ENCODE results near the gene DUSP14. TPM values are rescaled to one million over a fixed set of nuclear protein-coding genes. Genes with fewer than 3 reads are reported as not detected.
A peak's percentile ranks its signal among the peaks of the same experiment; 100 is the strongest.
"Not testable (repeated sequence)": the region's sequence is repeated elsewhere in the genome, so short reads cannot be mapped to it uniquely, and the experiment has no call there.

DUSP14 gene
- polyA plus RNA-seq (ENCODE audit: low read depth in 6 of 6): 1 to 10 TPM; 3.4 to 8.0 (median 5.4) TPM

GRCh38 chr17:37489197-37490001 lies at the start of gene DUSP14:
Gene DUSP14 (plus strand): TSS chr17:37489891. CDS start chr17:37512273, 22,382 bp downstream.
- H3K4me3 Mint-ChIP-seq: peak within 1 kb of the TSS; percentile 91 to 98 (median 96)
- H3K36me3 Mint-ChIP-seq: no peaks in the 10 kb centered on the region
- ATAC-seq (ENCODE audit: low read depth in 2 of 2) (peak; percentile 72 to 74), DNase-seq (peak; percentile 79)
- H3K4me1 Mint-ChIP-seq: peaks cover 13 to 32% (median 17%) of the 10 kb centered on the region in 3 donors
- H3K9me3 Mint-ChIP-seq: no peaks in the 10 kb centered on the region
- no peaks in the 10 kb centered on the region for H3K27me3 Mint-ChIP-seq
- H3K27ac Mint-ChIP-seq: peak within 1 kb of the TSS; percentile 59 to 95 (median 92)

GRCh38 chr17:37440424-37440823 lies 49.3 kb upstream of the DUSP14 start:
- no peak for ATAC-seq (ENCODE audit: low read depth in 2 of 2)
- Mint-ChIP-seq H3K4me1 (peaks cover 0 to 9% (median 8%) of the 10 kb centered on the region in 3 donors), H3K27ac (peak overlapping the region in 1 of 6 donors; percentile 22), H3K27me3 (no peaks in the 10 kb centered on the region), H3K9me3 (no peaks in the 10 kb centered on the region), H3K36me3 (peaks cover 0 to 11% of the 10 kb centered on the region in 2 donors), H3K4me3 (no peak overlapping the region)
- DNase-seq: no peak

GRCh38 chr17:37441369-37442014 lies 48.2 kb upstream of the DUSP14 start:
- peak; percentile 76 for ATAC-seq (ENCODE audit: low read depth in 2 of 2)
- Mint-ChIP-seq H3K27ac (peak overlapping the region in 2 of 6 donors; percentile 56 to 77), H3K36me3 (peaks cover 0 to 11% of the 10 kb centered on the region in 2 donors)
- DNase-seq: peak; percentile 10
- not testable (repeated sequence) for H3K4me3 Mint-ChIP-seq, H3K9me3 Mint-ChIP-seq, H3K27me3 Mint-ChIP-seq, H3K4me1 Mint-ChIP-seq

DNA sequence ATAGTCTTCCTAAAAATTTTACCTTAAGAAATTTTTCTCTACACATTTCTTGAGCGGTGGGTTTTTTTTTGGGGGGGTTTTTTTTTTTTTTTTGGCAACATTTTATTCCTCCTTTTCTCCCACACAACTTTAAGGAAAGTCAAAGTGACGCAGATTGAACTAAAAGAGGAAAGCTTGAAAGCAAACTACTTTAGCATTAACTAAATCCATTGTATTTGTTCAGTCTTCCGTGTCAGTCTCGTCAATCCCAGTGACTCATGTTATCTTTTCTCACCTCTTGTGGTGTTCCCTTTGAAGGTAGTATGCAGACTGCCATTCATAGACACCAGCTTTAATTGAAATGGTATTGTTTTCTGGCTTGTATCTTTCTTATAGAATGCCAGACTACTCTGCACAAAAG lies 43.7 kb upstream of the DUSP14 start:
- no peak overlapping the region for H3K4me3 Mint-ChIP-seq
- peaks cover 0 to 12% (median 9%) of the 10 kb centered on the region in 3 donors for H3K4me1 Mint-ChIP-seq
- H3K36me3 Mint-ChIP-seq: peaks cover 0 to 5% of the 10 kb centered on the region in 2 donors
- ATAC-seq (ENCODE audit: low read depth in 2 of 2) (no peak), DNase-seq (no peak)
- no peak overlapping the region for H3K27ac Mint-ChIP-seq
- no peaks in the 10 kb centered on the region for H3K27me3 Mint-ChIP-seq
- no peaks in the 10 kb centered on the region for H3K9me3 Mint-ChIP-seq

DNA sequence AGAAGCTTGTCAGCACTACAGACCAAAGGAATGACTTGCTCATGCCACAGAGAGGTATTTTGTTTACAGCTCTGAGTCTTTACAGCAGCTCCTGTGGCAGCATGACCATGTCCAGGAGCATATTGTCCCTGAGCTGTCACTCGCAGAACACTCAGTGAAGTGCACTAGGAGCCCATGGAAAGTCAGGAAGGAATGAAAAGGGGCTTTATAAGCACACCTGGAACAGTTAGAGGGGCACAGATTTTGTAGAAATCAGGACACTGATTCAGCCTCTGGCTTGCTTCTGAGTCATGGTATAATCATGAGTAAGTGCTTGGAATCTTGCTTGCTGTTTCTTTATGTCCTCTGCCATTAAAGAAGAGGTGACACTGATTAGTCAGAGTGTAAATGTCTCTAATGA lies 42.0 kb upstream of the DUSP14 start:
- no peak for ATAC-seq (ENCODE audit: low read depth in 2 of 2)
- Mint-ChIP-seq H3K27me3 (no peaks in the 10 kb centered on the region), H3K4me1 (peaks cover 0 to 5% (median 0%) of the 10 kb centered on the region in 3 donors)

DNA sequence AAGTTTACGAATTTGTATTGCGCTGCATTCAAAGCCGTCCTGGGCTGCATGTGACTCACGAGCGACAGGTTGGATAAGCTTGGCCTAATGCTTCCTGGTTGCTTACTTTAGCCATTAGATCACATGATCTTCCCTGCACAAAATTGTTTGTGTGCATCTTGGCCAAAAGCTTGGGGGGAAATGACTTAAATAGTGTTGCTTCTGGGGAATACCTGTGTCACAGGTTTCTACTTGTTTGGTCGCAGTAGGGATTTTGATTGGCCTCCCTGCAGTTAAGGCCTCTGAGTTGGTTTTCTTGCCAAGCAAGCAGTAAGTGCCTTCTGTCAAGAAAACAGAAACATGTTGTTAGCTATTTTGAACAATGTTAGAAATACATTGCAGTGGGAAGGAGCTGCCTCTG lies 39.6 kb upstream of the DUSP14 start:
- Mint-ChIP-seq H3K4me3 (no peak overlapping the region), H3K9me3 (no peaks in the 10 kb centered on the region), H3K27me3 (no peaks in the 10 kb centered on the region), H3K27ac (peak overlapping the region in 1 of 6 donors; percentile 44), H3K4me1 (peaks cover 0 to 5% (median 0%) of the 10 kb centered on the region in 3 donors), H3K36me3 (peaks cover 9% of the 10 kb centered on the region in 2 donors)
- DNase-seq (no peak), ATAC-seq (ENCODE audit: low read depth in 2 of 2) (no peak)

More for the DNA sequence above, 42.0 kb upstream of the DUSP14 start:
- peaks cover 6 to 10% of the 10 kb centered on the region in 2 donors for H3K36me3 Mint-ChIP-seq
- H3K9me3 Mint-ChIP-seq: no peaks in the 10 kb centered on the region
- DNase-seq: no peak
- no peak overlapping the region for H3K4me3 Mint-ChIP-seq
- no peak overlapping the region for H3K27ac Mint-ChIP-seq

DNA sequence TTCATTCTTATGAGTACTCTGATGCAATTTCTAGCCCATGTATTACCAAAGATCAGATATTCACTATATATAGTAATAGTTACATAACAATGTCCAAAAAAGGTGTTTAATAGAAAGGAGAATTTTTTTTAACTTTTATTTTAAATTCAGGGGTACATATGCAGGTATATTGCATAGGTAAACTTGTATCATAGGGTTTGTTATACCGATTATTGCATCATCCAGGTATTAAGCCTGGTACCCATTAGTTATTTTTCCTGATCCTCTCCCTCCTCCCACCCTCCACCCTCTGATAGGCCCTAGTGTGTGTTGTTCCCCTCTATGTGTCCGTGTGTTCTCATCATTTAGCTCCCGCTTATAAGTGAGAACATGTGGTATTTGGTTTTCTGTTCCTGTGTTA lies 31.9 kb upstream of the DUSP14 start:
- DNase-seq; H3K4me1 Mint-ChIP-seq; ATAC-seq (ENCODE audit: low read depth in 2 of 2); H3K27me3 Mint-ChIP-seq; H3K27ac Mint-ChIP-seq; H3K9me3 Mint-ChIP-seq; H3K4me3 Mint-ChIP-seq; H3K36me3 Mint-ChIP-seq: not testable (repeated sequence)

DNA sequence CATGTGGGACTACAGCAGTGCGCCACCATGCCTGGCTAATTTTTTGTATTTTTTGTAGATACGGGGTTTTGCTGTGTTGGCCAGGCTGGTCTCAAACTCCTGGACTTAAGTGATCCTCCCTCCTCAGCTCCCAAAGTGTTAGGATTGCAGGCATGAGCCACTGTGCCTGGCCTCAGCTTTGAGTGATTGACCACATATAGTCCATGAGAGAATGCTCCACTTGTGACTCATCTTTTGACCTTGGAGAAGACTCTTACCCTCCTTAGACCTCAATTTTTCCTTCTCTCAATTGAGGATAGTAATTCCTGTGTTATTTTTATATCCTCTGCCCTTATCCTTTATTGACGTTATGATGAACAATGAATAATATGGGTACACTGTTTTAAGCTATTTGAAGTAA lies 30.9 kb upstream of the DUSP14 start:
- H3K9me3 Mint-ChIP-seq: no peaks in the 10 kb centered on the region
- no peak for DNase-seq
- no peak overlapping the region for H3K27ac Mint-ChIP-seq
- ATAC-seq (ENCODE audit: low read depth in 2 of 2): no peak
- peaks cover 0 to 7% of the 10 kb centered on the region in 2 donors for H3K36me3 Mint-ChIP-seq
- H3K27me3 Mint-ChIP-seq: no peaks in the 10 kb centered on the region
- peaks cover 0 to 5% (median 0%) of the 10 kb centered on the region in 3 donors for H3K4me1 Mint-ChIP-seq
- H3K4me3 Mint-ChIP-seq: no peak overlapping the region

- DNase-seq (no peak), ATAC-seq (ENCODE audit: low read depth in 2 of 2) (no peak)
- Mint-ChIP-seq H3K4me3 (no peak overlapping the region), H3K9me3 (no peaks in the 10 kb centered on the region), H3K27ac (no peak overlapping the region), H3K4me1 (peaks cover 0 to 5% (median 0%) of the 10 kb centered on the region in 3 donors), H3K36me3 (peaks cover 5 to 7% of the 10 kb centered on the region in 2 donors), H3K27me3 (no peaks in the 10 kb centered on the region)
Measured at GRCh38 chr17:37461668-37462067, 28.0 kb upstream of the DUSP14 start.

- Mint-ChIP-seq H3K4me3 (no peak overlapping the region), H3K27me3 (no peaks in the 10 kb centered on the region), H3K9me3 (no peaks in the 10 kb centered on the region), H3K4me1 (peaks cover 0 to 5% (median 0%) of the 10 kb centered on the region in 3 donors), H3K36me3 (peaks cover 5 to 7% of the 10 kb centered on the region in 2 donors), H3K27ac (no peak overlapping the region)
- ATAC-seq (ENCODE audit: low read depth in 2 of 2) (no peak), DNase-seq (no peak)
Measured at GRCh38 chr17:37462492-37462891, 27.2 kb upstream of the DUSP14 start.

DNA sequence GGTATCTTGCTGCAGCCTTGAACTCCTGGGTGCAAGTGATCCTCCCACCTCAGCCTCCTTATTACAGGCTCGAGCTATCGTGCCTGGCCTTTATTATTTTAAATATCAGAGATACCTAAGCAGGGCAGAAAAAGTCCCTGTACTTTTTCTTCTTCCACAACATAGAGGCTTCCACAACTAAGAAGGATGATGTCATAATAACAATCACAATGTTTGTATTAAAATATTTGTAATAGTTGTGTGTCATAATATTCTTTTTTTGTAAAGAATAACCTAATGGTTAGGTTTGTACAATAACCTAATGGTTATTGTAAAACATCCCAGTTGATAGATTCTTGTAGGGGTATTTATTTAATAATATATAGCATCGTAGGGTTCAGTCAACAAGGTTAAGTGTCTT lies 26.7 kb upstream of the DUSP14 start:
- no peaks in the 10 kb centered on the region for H3K27me3 Mint-ChIP-seq
- no peak for ATAC-seq (ENCODE audit: low read depth in 2 of 2)
- H3K9me3 Mint-ChIP-seq: no peaks in the 10 kb centered on the region
- no peak overlapping the region for H3K27ac Mint-ChIP-seq
- H3K4me3 Mint-ChIP-seq: no peak overlapping the region
- H3K4me1 Mint-ChIP-seq: peaks cover 0 to 5% (median 0%) of the 10 kb centered on the region in 3 donors
- H3K36me3 Mint-ChIP-seq: peaks cover 5 to 7% of the 10 kb centered on the region in 2 donors
- no peak for DNase-seq

DNA sequence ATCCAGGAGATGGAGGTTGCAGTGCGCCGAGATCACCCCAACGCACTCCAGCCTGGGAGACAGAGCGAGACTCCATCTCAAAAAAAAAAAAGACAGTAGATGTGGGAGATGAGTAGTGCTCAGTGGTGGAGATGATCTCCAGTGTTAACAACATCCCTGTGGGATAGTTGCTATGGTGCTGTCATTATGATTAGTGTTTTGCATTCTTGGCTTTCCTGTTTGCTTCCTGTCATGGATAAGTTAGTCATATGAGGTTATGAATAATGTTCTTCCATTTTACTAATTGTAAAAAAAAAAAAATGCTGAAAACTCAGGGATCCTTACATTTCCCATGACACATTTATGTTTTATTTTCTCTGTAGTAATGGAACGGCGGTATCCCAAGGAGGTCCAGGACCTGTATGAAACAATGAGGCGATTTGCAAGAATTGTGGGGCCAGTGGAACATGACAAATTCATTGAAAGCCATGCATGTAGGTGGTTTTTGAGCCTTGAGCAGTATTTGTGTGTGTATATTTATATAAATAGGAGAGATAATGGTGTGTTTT lies 24.5 kb upstream of the DUSP14 start:
- peaks cover 0 to 5% of the 10 kb centered on the region in 2 donors for H3K36me3 Mint-ChIP-seq
- H3K4me3 Mint-ChIP-seq: no peak overlapping the region
- no peak overlapping the region for H3K27ac Mint-ChIP-seq

DNA sequence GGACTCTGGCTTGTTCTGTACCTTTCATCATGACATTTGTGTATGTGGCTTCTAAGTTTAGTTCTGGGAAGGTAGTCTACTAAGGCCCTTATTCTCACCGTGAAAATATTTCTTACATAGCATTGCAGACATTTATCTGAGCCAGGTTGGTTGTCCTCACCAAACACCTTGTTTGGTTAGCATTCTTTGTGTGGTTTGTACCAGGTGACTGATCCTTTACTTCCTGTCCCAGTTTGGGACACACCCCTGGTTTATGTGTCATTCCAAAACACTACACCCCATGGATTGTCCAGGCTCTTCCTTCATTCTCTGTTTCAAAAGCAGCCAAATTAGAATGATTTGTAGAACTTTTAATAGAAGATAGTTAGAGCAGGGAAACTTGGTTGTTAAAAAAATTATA lies 23.2 kb upstream of the DUSP14 start:
- Mint-ChIP-seq H3K4me3 (no peak overlapping the region), H3K9me3 (no peaks in the 10 kb centered on the region), H3K4me1 (no peaks in the 10 kb centered on the region), H3K27ac (no peak overlapping the region), H3K27me3 (no peaks in the 10 kb centered on the region), H3K36me3 (peaks cover 12 to 17% of the 10 kb centered on the region in 2 donors)
- ATAC-seq (ENCODE audit: low read depth in 2 of 2) (no peak), DNase-seq (no peak)

More for the DNA sequence above, 24.5 kb upstream of the DUSP14 start:
- no peak for ATAC-seq (ENCODE audit: low read depth in 2 of 2)
- H3K4me1 Mint-ChIP-seq: peaks cover 0 to 5% (median 0%) of the 10 kb centered on the region in 3 donors
- no peaks in the 10 kb centered on the region for H3K9me3 Mint-ChIP-seq
- no peak for DNase-seq
- no peaks in the 10 kb centered on the region for H3K27me3 Mint-ChIP-seq
